Endothelial cell of umbilical vein (primary cell): ENCODE results near the gene PRCD. TPM values are rescaled to one million over a fixed set of nuclear protein-coding genes. Genes with fewer than 3 reads are reported as not detected.

Source experiments
- BruUV-seq: library from RNA; stranded (reverse); fragments of 400-500 nt; replicated peaks from 2 replicates; lab custom pipeline; 2021; lab: Mats Ljungman, UMichigan
- CTCF ChIA-PET: fragments of 300-600, 350-600 bp; sonication (Branson Sonifier 250); formaldehyde crosslinking; loops from one replicate; lab custom pipeline; 2021; ENCODE audit warnings: antibody characterized with exemption, inconsistent platforms; lab: Charles Lee
- POLR2A ChIA-PET: fragments of 300-600, 350-600 bp; sonication (Branson Sonifier 250); formaldehyde crosslinking; loops from one replicate; lab custom pipeline; 2021; ENCODE audit warnings: antibody characterized with exemption, inconsistent platforms; lab: Charles Lee
- DNase-seq: peaks from one replicate; pipeline ENCODE4 v3.0.0-alpha.2; 2011; ENCODE audit warnings: low read depth, low spot score
- FAIRE-seq: peaks from 2 replicates; lab custom pipeline; 2011; peaks lifted over from hg19 to GRCh38; lab: Jason Lieb, UNC
- H2AFZ ChIP-seq: 2 replicates; pipeline ENCODE4 v1.6.0; 2012; ENCODE audit warnings: low read depth, low read length, control low read depth, inconsistent platforms
- H3K27ac ChIP-seq: 2 replicates; pipeline ENCODE4 v1.5.1; 2011; ENCODE audit warnings: low read depth, mild to moderate bottlenecking, control low read depth, low read length, moderate library complexity; ENCODE audit not compliant: insufficient read depth
- H3K27me3 ChIP-seq, 2 experiments: 2 replicates each; pipeline versions ENCODE4 v1.6.0 to v1.6.1; 2011; ENCODE audit warnings: low read length in 2 of 2, mixed read lengths in 1 of 2; ENCODE audit not compliant: control insufficient read depth in 2 of 2, insufficient read depth in 2 of 2
- H3K36me3 ChIP-seq, 2 experiments: 2 replicates in 1 of 2; 3 replicates in 1 of 2; pipeline ENCODE4 v1.5.1; 2011; ENCODE audit warnings: low read length in 2 of 2, mild to moderate bottlenecking in 1 of 2, moderate library complexity in 1 of 2; ENCODE audit not compliant: control insufficient read depth in 2 of 2, insufficient read depth in 2 of 2; ENCODE audit errors: extremely low read depth in 1 of 2
- H3K4me1 ChIP-seq: 3 replicates; pipeline ENCODE4 v1.5.1; 2011; ENCODE audit warnings: mild to moderate bottlenecking, low read length; ENCODE audit not compliant: control insufficient read depth, insufficient read depth; ENCODE audit errors: extremely low read depth
- H3K4me2 ChIP-seq: 2 replicates; pipeline ENCODE4 v1.6.1; 2011; ENCODE audit warnings: low read length, control low read depth, mixed read lengths; ENCODE audit not compliant: insufficient read depth
- H3K4me3 ChIP-seq, 3 experiments: fragments of 200-600 bp in 1 of 3; sonication (generic), shearing (Covaris generic) in 1 of 3; replicated peaks in 1 of 3; 2 replicates each; pipeline ENCODE4 v1.5.1; 2011 to 2016; ENCODE audit warnings: control low read depth in 3 of 3, low read length in 3 of 3, mild to moderate bottlenecking in 2 of 3, inconsistent platforms in 1 of 3, low read depth in 1 of 3, moderate library complexity in 1 of 3; ENCODE audit not compliant: insufficient read depth in 1 of 3
- H3K79me2 ChIP-seq: 2 replicates; pipeline ENCODE4 v1.6.0; 2012; ENCODE audit warnings: low read length, inconsistent platforms; ENCODE audit not compliant: control insufficient read depth, insufficient read depth
- H3K9ac ChIP-seq: replicated peaks from 2 replicates; pipeline ENCODE3; 2011; ENCODE audit warnings: low read length, control low read depth; ENCODE audit not compliant: insufficient read depth; ENCODE audit errors: extremely low read depth
- H3K9me1 ChIP-seq: replicated peaks from 3 replicates; pipeline ENCODE4 v1.6.0; 2011; ENCODE audit warnings: mild to moderate bottlenecking, low read length; ENCODE audit not compliant: control insufficient read depth, insufficient read depth; ENCODE audit errors: extremely low read depth
- H3K9me3 ChIP-seq: replicated peaks from 2 replicates; pipeline ENCODE4 v1.5.1; 2012; ENCODE audit warnings: low read length, inconsistent platforms; ENCODE audit not compliant: control insufficient read depth, insufficient read depth
- H4K20me1 ChIP-seq: replicated peaks from 2 replicates; pipeline ENCODE3; 2011; ENCODE audit warnings: mild to moderate bottlenecking, low read length; ENCODE audit not compliant: control insufficient read depth, insufficient read depth; ENCODE audit errors: extremely low read depth
- CTCF ChIP-seq, 2 donors: IDR thresholded peaks; 1 replicate in 1 of 2; 2 replicates in 1 of 2; pipeline ENCODE4 v1.5.1; 2011; ENCODE audit warnings: low read length in 2 of 2, mild to moderate bottlenecking in 2 of 2, moderate library complexity in 2 of 2, control low read depth in 1 of 2, inconsistent platforms in 1 of 2, low read depth in 1 of 2; ENCODE audit not compliant: insufficient read depth in 1 of 2; ENCODE audit errors: extremely low read depth in 1 of 2
- EZH2 ChIP-seq: IDR thresholded peaks from 2 replicates; pipeline ENCODE4 v1.6.1; 2012; ENCODE audit warnings: borderline replicate concordance, low read depth, mild to moderate bottlenecking, moderate library complexity, low read length, inconsistent platforms; ENCODE audit not compliant: severe bottlenecking
- FOS ChIP-seq: IDR thresholded peaks from 2 replicates; pipeline ENCODE4 v1.6.1; 2011; ENCODE audit warnings: mild to moderate bottlenecking, low read length, moderate library complexity, borderline replicate concordance; ENCODE audit not compliant: insufficient read depth
- GATA2 ChIP-seq: IDR thresholded peaks from 2 replicates; pipeline ENCODE4 v1.7.0; 2011; ENCODE audit warnings: low read depth, mild to moderate bottlenecking, moderate library complexity, mixed read lengths, low read length; ENCODE audit not compliant: insufficient read length, insufficient read depth
- JUN ChIP-seq: IDR thresholded peaks from 2 replicates; pipeline ENCODE4 v1.6.1; 2011; ENCODE audit warnings: borderline replicate concordance, low read depth; ENCODE audit not compliant: insufficient read length, insufficient read depth
- MAX ChIP-seq: IDR thresholded peaks from 2 replicates; pipeline ENCODE4 v1.6.1; 2011; ENCODE audit not compliant: insufficient read depth, insufficient read length
- MYC ChIP-seq: IDR thresholded peaks from one replicate; pipeline ENCODE4 v1.6.1; 2011; ENCODE audit warnings: mild to moderate bottlenecking, low read depth, low read length
- POLR2A ChIP-seq: IDR thresholded peaks from 2 replicates; pipeline ENCODE4 v1.6.1; 2012; ENCODE audit warnings: low read depth, mild to moderate bottlenecking, control low read depth, low read length
- POLR2AphosphoS5 ChIP-seq: IDR thresholded peaks from 2 replicates; pipeline ENCODE4 v1.6.1; 2012; ENCODE audit warnings: low read depth, mild to moderate bottlenecking, control low read depth, low read length, moderate library complexity; ENCODE audit not compliant: insufficient read depth
- dilution Hi-C: fragments of 300-500 bp; cut with MboI; formaldehyde crosslinking; loops from one replicate; pipeline ENCODE4 v1.15.0; 2019; ENCODE audit warnings: low sequenced_read_pairs; ENCODE audit not compliant: extremely low pct_ligation_motif_present
- intact Hi-C: fragments of 100-400 bp; cut with micrococcal nuclease; formaldehyde crosslinking; loops from one replicate; pipeline ENCODE4 v1.10.0; 2022
- polyA plus RNA-seq, 4 experiments: library from polyadenylated mRNA; depleted of rRNA in 3 of 4; stranded (reverse) in 3 of 4; unstranded in 1 of 4; fragments of >200 nt; gene quantifications; 2 replicates each; pipeline versions ENCODE4 v1.2.1 to v1.2.3, GENCODE V29; 2011 to 2012; ENCODE audit warnings: missing spikeins in 1 of 4
- total RNA-seq: library from RNA; stranded (reverse); gene quantifications from 2 replicates; pipeline ENCODE4 v1.2.3, GENCODE V29; 2021

PRCD gene
- total and polyA plus RNA-seq, 2 donors (not counting 3 experiments of a cell fraction or from before 2014, with no cell fraction given): not detected

GRCh38 chr17:76566988-76567431 is 27.2 kb downstream of the PRCD start:
- no peak for TF ChIP-seq POLR2A
- no peak for TF ChIP-seq POLR2AphosphoS5
- no peak for TF ChIP-seq MAX
- no peak for TF ChIP-seq FOS
- no peak for TF ChIP-seq CTCF (IDR thresholded peaks at IDR 0.05; ENCODE audit: extremely low read depth in 1 of 2, insufficient read depth in 1 of 2, low read depth in 1 of 2, low read length in 2 of 2)
- no peak for TF ChIP-seq GATA2
- TF ChIP-seq JUN: no peak
- no peak for TF ChIP-seq MYC
- TF ChIP-seq EZH2: no peak
- dilution Hi-C loops: no loop called here
- Histone ChIP-seq H3K4me3 (no peak overlapping the region), H3K9me1 (no peaks in the 10 kb centered on the region), H3K9ac (no peak overlapping the region), H3K79me2 (peaks cover 1% of the 10 kb centered on the region), H3K36me3 (peaks cover 5 to 7% of the 10 kb centered on the region in 2 experiments), H3K4me2 (no peak overlapping the region), H3K4me1 (peaks cover 12% of the 10 kb centered on the region), H4K20me1 (no peaks in the 10 kb centered on the region), H3K9me3 (no peaks in the 10 kb centered on the region), H2AFZ (no peak overlapping the region), H3K27me3 (no peaks in the 10 kb centered on the region), H3K27ac (no peak overlapping the region)
- BruUV-seq: no TSS peak
- no peak for DNase-seq
- ChIA-PET POLR2A (interaction anchor here (1.2 kb wide), 1 partner anchor 10 kb away, joined by 3 read pairs; no protein-coding TSS in a partner anchor), CTCF (interaction anchor here (1.1 to 3.6 kb wide), 5 partner anchors 9 to 57 kb away, joined by 4 to 19 read pairs (median 5); no protein-coding TSS in a partner anchor)
- intact Hi-C loops: no loop called here
- FAIRE-seq: no peak
